K562 (cell line): ENCODE results near the gene CPSF6. TPM values are rescaled to one million over a fixed set of nuclear protein-coding genes. Genes with fewer than 3 reads are reported as not detected.

Experiments used
- BCL6 ChIP-seq: fragments of 250-450 bp; sonication (Bioruptor Pico); IDR thresholded peaks from 2 replicates; pipeline ENCODE4 v1.4.0; 2020
- C11orf30 ChIP-seq: fragments of 450-650 bp; IDR thresholded peaks from 2 replicates; pipeline ENCODE4 v1.6.1; 2016; ENCODE audit warnings: low read depth, mild to moderate bottlenecking
- DDX20 ChIP-seq: fragments of 450-650 bp; IDR thresholded peaks from 2 replicates; pipeline ENCODE4 v1.6.1; 2016; ENCODE audit warnings: missing genetic modification characterization, low read depth, mild to moderate bottlenecking, missing compliant biosample characterization, moderate library complexity
- MEF2D ChIP-seq: conservative IDR thresholded peaks from 2 replicates; pipeline ENCODE4 v1.6.1; 2016; ENCODE audit warnings: low read depth, missing genetic modification characterization, missing compliant biosample characterization
- MEIS2 ChIP-seq: fragments of 450-650 bp; IDR thresholded peaks from 2 replicates; pipeline ENCODE4 v1.6.1; 2014; ENCODE audit warnings: mild to moderate bottlenecking; ENCODE audit not compliant: partially characterized antibody
- PCBP1 ChIP-seq: fragments of 200-400 bp; formaldehyde crosslinking; IDR thresholded peaks from 2 replicates; pipeline ENCODE4 v1.6.1; 2018; ENCODE audit warnings: mild to moderate bottlenecking, low read depth, low read length; ENCODE audit not compliant: poor library complexity, severe bottlenecking
- POLR2G ChIP-seq: fragments of 200-400 bp; formaldehyde crosslinking; IDR thresholded peaks from 2 replicates; pipeline ENCODE4 v1.6.1; 2017; ENCODE audit warnings: low read depth, mild to moderate bottlenecking, antibody characterized with exemption, low read length, moderate library complexity
- RBM17 ChIP-seq: fragments of 200-400 bp; formaldehyde crosslinking; IDR thresholded peaks from 2 replicates; pipeline ENCODE4 v1.6.1; 2017; ENCODE audit warnings: low read depth, mild to moderate bottlenecking, low read length, borderline replicate concordance
- STAT5A ChIP-seq: IDR thresholded peaks from 2 replicates; pipeline ENCODE4 v1.6.1; 2012; ENCODE audit warnings: low read length, inconsistent platforms, borderline replicate concordance
- U2AF2 ChIP-seq: fragments of 200-400 bp; formaldehyde crosslinking; optimal IDR thresholded peaks from 2 replicates; pipeline ENCODE3; 2017; ENCODE audit warnings: low read depth, mild to moderate bottlenecking, low read length
- XRCC4 ChIP-seq: IDR thresholded peaks from one replicate; pipeline ENCODE4 v1.6.1; 2011; ENCODE audit not compliant: insufficient read depth, insufficient read length; ENCODE audit errors: extremely low read depth
- ZNF133 ChIP-seq: fragments of 250-450 bp; sonication (Bioruptor Pico); IDR thresholded peaks from 2 replicates; pipeline ENCODE4 v1.4.0; 2020; ENCODE audit warnings: mild to moderate bottlenecking
- ZNF23 ChIP-seq: fragments of 250-450 bp; sonication (Bioruptor Pico); IDR thresholded peaks from 2 replicates; pipeline ENCODE4 v1.4.0; 2020; ENCODE audit warnings: mild to moderate bottlenecking
- ZNF316 ChIP-seq: fragments of 450-650 bp; IDR thresholded peaks from 2 replicates; pipeline ENCODE4 v1.6.1; 2016
- ZNF324 ChIP-seq: fragments of 250-450 bp; sonication (Bioruptor Pico); IDR thresholded peaks from 2 replicates; pipeline ENCODE4 v1.4.0; 2020; ENCODE audit warnings: mild to moderate bottlenecking
- ZNF696 ChIP-seq: fragments of 250-450 bp; sonication (Bioruptor Pico); conservative IDR thresholded peaks from 2 replicates; pipeline ENCODE4 v1.4.0; 2020; ENCODE audit warnings: mild to moderate bottlenecking, moderate library complexity
- polyA plus RNA-seq, 8 experiments: library from polyadenylated mRNA; depleted of rRNA in 4 of 8; stranded (reverse) in 5 of 8; unstranded in 3 of 8; fragments of >200 nt; fragmentation: Nextera tagmentation in 2 of 8; fragmentation: Illumina TruSeq in 1 of 8; extraction: Ambion mirVana in 2 of 8; extraction: Trizol in 1 of 8; gene quantifications; 2 replicates each; pipeline versions ENCODE4 v1.2.1 to v1.2.3, GENCODE V29; 2011 to 2014; ENCODE audit warnings: inconsistent platforms in 1 of 8, missing spikeins in 1 of 8
- total RNA-seq, 7 experiments: library from RNA; depleted of rRNA in 6 of 7; stranded (reverse); fragments of >200 nt in 6 of 7; fragmentation: Illumina TruSeq in 2 of 7; extraction: Trizol in 2 of 7; gene quantifications; 2 replicates each; pipeline versions ENCODE4 v1.2.1 to v1.2.3, GENCODE V29; 2011 to 2021; ENCODE audit warnings: low replicate concordance in 1 of 7
- TF ChIP-seq, protein P1 (sequence below): fragments of 450-650 bp; IDR thresholded peaks from 2 replicates; pipeline ENCODE4 v1.6.1; 2016; ENCODE audit warnings: borderline replicate concordance
- TF ChIP-seq, protein P2 (sequence below), 2 experiments: IDR thresholded peaks in 1 of 2; conservative IDR thresholded peaks in 1 of 2; 2 replicates each; pipeline ENCODE4 v1.6.1; 2016; ENCODE audit warnings: low read depth in 2 of 2, mild to moderate bottlenecking in 1 of 2, missing compliant biosample characterization in 1 of 2, missing genetic modification characterization in 1 of 2, moderate library complexity in 1 of 2
- TF ChIP-seq, protein P3 (sequence below): fragments of 450-650 bp; IDR thresholded peaks from 2 replicates; pipeline ENCODE4 v1.6.1; 2016; ENCODE audit warnings: missing biosample characterization, missing genetic modification characterization

Gene CPSF6
- total and polyA plus RNA-seq, 9 of the 15 experiments (the other 6 are each of a cell fraction or from before 2014, with no cell fraction given) = 34.3 to 129 (median 77.8) TPM

DNA sequence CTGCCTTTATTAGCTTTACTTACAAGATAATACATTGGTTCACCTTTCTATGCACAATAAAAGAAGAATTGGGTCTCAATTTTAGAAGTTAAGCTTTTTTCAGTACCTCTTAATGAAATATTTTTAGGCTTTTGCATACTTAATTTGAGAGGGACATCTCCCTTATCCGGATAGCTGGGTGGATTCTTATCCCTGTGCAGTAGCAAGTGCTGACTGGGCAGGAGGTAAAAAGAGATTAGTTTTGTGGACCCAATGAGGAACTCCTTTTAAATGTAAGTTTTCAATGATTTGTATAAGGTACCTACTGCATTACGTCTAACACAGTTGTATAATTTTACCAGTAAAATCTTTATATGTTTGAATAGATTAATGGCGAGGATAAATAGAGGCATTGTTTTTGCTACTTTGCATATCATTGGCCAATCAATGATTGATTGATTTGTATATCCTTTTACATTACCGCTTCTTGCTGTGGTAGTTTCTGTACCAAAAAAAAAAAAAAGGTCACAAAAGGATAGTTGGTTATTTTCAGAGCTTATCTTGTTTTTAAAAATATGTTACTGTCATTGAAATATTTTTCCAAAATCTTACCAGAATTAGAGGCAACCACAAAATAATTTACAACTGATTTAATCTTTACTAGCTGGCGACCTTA lies 2.2 kb downstream of the CPSF6 start (continued):
- TF ChIP-seq, protein P1, sequence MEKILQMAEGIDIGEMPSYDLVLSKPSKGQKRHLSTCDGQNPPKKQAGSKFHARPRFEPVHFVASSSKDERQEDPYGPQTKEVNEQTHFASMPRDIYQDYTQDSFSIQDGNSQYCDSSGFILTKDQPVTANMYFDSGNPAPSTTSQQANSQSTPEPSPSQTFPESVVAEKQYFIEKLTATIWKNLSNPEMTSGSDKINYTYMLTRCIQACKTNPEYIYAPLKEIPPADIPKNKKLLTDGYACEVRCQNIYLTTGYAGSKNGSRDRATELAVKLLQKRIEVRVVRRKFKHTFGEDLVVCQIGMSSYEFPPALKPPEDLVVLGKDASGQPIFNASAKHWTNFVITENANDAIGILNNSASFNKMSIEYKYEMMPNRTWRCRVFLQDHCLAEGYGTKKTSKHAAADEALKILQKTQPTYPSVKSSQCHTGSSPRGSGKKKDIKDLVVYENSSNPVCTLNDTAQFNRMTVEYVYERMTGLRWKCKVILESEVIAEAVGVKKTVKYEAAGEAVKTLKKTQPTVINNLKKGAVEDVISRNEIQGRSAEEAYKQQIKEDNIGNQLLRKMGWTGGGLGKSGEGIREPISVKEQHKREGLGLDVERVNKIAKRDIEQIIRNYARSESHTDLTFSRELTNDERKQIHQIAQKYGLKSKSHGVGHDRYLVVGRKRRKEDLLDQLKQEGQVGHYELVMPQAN = no peak
- TF ChIP-seq U2AF2 (no peak), XRCC4 (no peak), ZNF133 (no peak), PCBP1 (no peak), MEIS2 (peak; percentile 66), ZNF23 (CRISPR knock-in tag) (no peak), ZNF316 (peak; percentile 63), ZNF324 (CRISPR knock-in tag) (no peak), MEF2D (tag) (no peak), RBM17 (no peak), STAT5A (no peak), BCL6 (CRISPR knock-in tag) (no peak), C11orf30 (peak; percentile 57; the same call in 1 of the 2 replicates), DDX20 (no peak), POLR2G (0 out of 2 replicates have a peak, but pooled peaks have one; percentile 14), ZNF696 (no peak)
- TF ChIP-seq, protein P2, sequence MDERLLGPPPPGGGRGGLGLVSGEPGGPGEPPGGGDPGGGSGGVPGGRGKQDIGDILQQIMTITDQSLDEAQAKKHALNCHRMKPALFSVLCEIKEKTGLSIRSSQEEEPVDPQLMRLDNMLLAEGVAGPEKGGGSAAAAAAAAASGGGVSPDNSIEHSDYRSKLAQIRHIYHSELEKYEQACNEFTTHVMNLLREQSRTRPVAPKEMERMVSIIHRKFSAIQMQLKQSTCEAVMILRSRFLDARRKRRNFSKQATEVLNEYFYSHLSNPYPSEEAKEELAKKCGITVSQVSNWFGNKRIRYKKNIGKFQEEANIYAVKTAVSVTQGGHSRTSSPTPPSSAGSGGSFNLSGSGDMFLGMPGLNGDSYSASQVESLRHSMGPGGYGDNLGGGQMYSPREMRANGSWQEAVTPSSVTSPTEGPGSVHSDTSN (CRISPR knock-in tag; IDR thresholded peaks at IDR 0.05; ENCODE audit: low read depth) = no peak
- TF ChIP-seq, protein P2 (tag; conservative IDR thresholded peaks at IDR 0.05; ENCODE audit: low read depth) = peak; percentile 57; the same call in 1 of the 2 replicates
- TF ChIP-seq, protein P3, sequence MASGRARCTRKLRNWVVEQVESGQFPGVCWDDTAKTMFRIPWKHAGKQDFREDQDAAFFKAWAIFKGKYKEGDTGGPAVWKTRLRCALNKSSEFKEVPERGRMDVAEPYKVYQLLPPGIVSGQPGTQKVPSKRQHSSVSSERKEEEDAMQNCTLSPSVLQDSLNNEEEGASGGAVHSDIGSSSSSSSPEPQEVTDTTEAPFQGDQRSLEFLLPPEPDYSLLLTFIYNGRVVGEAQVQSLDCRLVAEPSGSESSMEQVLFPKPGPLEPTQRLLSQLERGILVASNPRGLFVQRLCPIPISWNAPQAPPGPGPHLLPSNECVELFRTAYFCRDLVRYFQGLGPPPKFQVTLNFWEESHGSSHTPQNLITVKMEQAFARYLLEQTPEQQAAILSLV (tag) = no peak
